NCI-H345 (cell line): Measurements from ENCODE around the gene MRPS33.
"Not testable (repeated sequence)": the region's sequence is repeated elsewhere in the genome, so short reads cannot be mapped to it uniquely, and the experiment has no call there.

ENCODE experiments used
- DNase-seq: peaks from one replicate; lab custom pipeline; 2025; lab: John Stamatoyannopoulos, UW

Gene MRPS33

GRCh38 chr7:141014524-141015395 lies at the start of gene MRPS33:
TSS of gene MRPS33 (minus strand) at chr7:141014952. CDS start at chr7:141010633, 4,319 bp downstream.
- DNase-seq = peak; percentile 99

- no peak for DNase-seq
Observed at GRCh38 chr7:141057788-141058187, 43.0 kb upstream of the MRPS33 start.

GRCh38 chr7:141055146-141055545 lies 40.4 kb upstream of the MRPS33 start:
- DNase-seq = no peak

- no peak for DNase-seq
Observed at GRCh38 chr7:141053626-141054025, 38.9 kb upstream of the MRPS33 start.

GRCh38 chr7:141045842-141046620 lies 31.3 kb upstream of the MRPS33 start:
- no peak for DNase-seq

- no peak for DNase-seq
Observed at GRCh38 chr7:141045126-141045841, 30.5 kb upstream of the MRPS33 start.

GRCh38 chr7:141043616-141044015 lies 28.9 kb upstream of the MRPS33 start:
- no peak for DNase-seq

- no peak for DNase-seq
Observed at GRCh38 chr7:141042222-141043193, 27.8 kb upstream of the MRPS33 start.

- no peak for DNase-seq
Observed at GRCh38 chr7:141039376-141039775, 24.6 kb upstream of the MRPS33 start.

- not testable (repeated sequence) for DNase-seq
Observed at GRCh38 chr7:141038100-141038499, 23.3 kb upstream of the MRPS33 start.

GRCh38 chr7:141032539-141033323 lies 18.0 kb upstream of the MRPS33 start:
- DNase-seq = not testable (repeated sequence)

- no peak for DNase-seq
Observed at GRCh38 chr7:141028767-141029166, 14.0 kb upstream of the MRPS33 start.

- no peak for DNase-seq
Observed at GRCh38 chr7:141027043-141027442, 12.3 kb upstream of the MRPS33 start.

- DNase-seq = no peak
Observed at GRCh38 chr7:141024668-141025067, 9.9 kb upstream of the MRPS33 start.

GRCh38 chr7:141023295-141023694 lies 8.5 kb upstream of the MRPS33 start:
- DNase-seq = no peak

- DNase-seq = no peak
Observed at GRCh38 chr7:141017555-141017954, 2.8 kb upstream of the MRPS33 start.

GRCh38 chr7:141016349-141016748 lies 1.6 kb upstream of the MRPS33 start:
- no peak for DNase-seq

- DNase-seq = peak; percentile 33
Observed at GRCh38 chr7:141014125-141014523, 628 bp downstream of the MRPS33 start.

- DNase-seq = no peak
Observed at GRCh38 chr7:141013345-141013715, 1.4 kb downstream of the MRPS33 start.

- DNase-seq = no peak
Observed at GRCh38 chr7:141012696-141013344, 1.9 kb downstream of the MRPS33 start.
